ENCODE measurements around the gene NKIRAS1. TPM values are rescaled to one million over a fixed set of nuclear protein-coding genes. Genes with fewer than 3 reads are reported as not detected.

NKIRAS1 gene
- total RNA-seq, 1 experiment from 2014 or later = 12.0 TPM

DNA sequence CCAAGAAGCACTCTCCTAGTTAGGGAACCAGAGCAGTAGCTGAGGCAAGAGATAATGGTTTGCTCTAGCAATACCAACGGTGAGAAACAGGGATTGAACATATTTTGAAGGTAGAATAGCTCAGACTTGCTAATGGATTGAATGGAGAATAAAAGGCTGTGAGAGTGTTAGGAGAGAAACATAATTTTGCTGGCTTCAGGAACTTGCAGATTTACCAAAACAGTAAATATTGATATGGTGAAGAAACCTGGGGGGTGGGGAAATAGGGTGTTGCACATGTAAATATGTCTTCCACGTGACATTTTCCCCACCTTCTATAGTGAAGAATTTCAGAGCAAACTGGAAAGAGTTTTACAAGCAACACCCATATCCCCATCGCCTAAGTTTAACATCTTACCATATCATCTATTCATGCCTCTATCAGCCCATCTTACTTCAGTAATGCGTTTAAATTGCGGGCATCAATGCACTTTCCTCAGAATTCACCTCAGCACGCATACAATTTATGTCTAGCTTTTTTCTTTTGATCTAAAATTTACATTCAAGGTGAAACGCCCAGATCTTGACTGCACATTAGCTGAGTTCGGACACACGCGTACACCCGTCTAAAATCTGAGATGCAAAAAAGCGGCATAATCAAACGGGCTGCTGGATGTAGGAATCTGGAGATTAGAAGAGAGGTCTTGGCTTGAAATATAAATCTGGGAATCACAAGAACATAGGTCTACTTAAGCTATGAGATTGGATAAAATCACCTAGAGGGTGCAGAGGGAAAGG lies 27.4 kb upstream of the NKIRAS1 start:
- Histone ChIP-seq H3K27me3 (ENCODE audit: insufficient read depth, low read length) (no peaks in the 10 kb centered on the region), H3K9me3 (ENCODE audit: control insufficient read depth in 1 of 2, insufficient read depth in 1 of 2, low read depth in 1 of 2, low read length in 2 of 2) (no peaks in the 10 kb centered on the region), H3K9ac (ENCODE audit: low read length) (peak overlapping the region; percentile 92), H3K36me3 (ENCODE audit: control insufficient read depth in 1 of 2, insufficient read depth in 2 of 2, low read length in 2 of 2) (no peaks in the 10 kb centered on the region), H3K79me2 (ENCODE audit: insufficient read depth, low read length) (peaks cover 31% of the 10 kb centered on the region), H3K4me3 (replicated peaks in 1 of 2; ENCODE audit: low read depth in 1 of 2, low read length in 2 of 2) (peak overlapping the region; percentile 55 to 57), H3K27ac (ENCODE audit: low read depth, low read length) (no peak overlapping the region), H2AFZ (ENCODE audit: low read depth, low read length, poor library complexity, severe bottlenecking) (no peak overlapping the region), H4K20me1 (ENCODE audit: insufficient read depth) (no peaks in the 10 kb centered on the region), H3K4me1 (ENCODE audit: control insufficient read depth in 1 of 2, insufficient read depth in 2 of 2, low read length in 2 of 2) (peaks cover 34 to 41% of the 10 kb centered on the region in 2 experiments), H3K4me2 (ENCODE audit: low read length) (peak overlapping the region; percentile 75), H3K9me2 (ENCODE audit: insufficient read depth) (no peaks in the 10 kb centered on the region)
- BruUV-seq (replicated peaks) = TSS peak; percentile 80
- DNase-seq (ENCODE audit: low read depth, low spot score) (no peak), ATAC-seq (no peak)
- TF ChIP-seq, protein P1, sequence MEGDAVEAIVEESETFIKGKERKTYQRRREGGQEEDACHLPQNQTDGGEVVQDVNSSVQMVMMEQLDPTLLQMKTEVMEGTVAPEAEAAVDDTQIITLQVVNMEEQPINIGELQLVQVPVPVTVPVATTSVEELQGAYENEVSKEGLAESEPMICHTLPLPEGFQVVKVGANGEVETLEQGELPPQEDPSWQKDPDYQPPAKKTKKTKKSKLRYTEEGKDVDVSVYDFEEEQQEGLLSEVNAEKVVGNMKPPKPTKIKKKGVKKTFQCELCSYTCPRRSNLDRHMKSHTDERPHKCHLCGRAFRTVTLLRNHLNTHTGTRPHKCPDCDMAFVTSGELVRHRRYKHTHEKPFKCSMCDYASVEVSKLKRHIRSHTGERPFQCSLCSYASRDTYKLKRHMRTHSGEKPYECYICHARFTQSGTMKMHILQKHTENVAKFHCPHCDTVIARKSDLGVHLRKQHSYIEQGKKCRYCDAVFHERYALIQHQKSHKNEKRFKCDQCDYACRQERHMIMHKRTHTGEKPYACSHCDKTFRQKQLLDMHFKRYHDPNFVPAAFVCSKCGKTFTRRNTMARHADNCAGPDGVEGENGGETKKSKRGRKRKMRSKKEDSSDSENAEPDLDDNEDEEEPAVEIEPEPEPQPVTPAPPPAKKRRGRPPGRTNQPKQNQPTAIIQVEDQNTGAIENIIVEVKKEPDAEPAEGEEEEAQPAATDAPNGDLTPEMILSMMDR (IDR thresholded peaks at IDR 0.05 in 2 of 3, conservative IDR thresholded peaks at IDR 0.05 in 1 of 3; ENCODE audit: borderline replicate concordance in 1 of 3, insufficient read depth in 1 of 3, low read depth in 2 of 3, low read length in 2 of 3) = no peak
- no peak for TF ChIP-seq CBX3 (IDR thresholded peaks at IDR 0.05; ENCODE audit: low read depth)
- TF ChIP-seq SIN3A (IDR thresholded peaks at IDR 0.05; ENCODE audit: low read depth) = no peak
- TF ChIP-seq SRF (IDR thresholded peaks at IDR 0.05; ENCODE audit: low read depth) = no peak
- TF ChIP-seq EGR1 (IDR thresholded peaks at IDR 0.05; ENCODE audit: low read depth) = no peak
- TF ChIP-seq RAD21 (IDR thresholded peaks at IDR 0.05; ENCODE audit: low read depth) = no peak
- no peak for TF ChIP-seq FOSL1 (IDR thresholded peaks at IDR 0.05; ENCODE audit: low read depth)
- TF ChIP-seq, protein P2, sequence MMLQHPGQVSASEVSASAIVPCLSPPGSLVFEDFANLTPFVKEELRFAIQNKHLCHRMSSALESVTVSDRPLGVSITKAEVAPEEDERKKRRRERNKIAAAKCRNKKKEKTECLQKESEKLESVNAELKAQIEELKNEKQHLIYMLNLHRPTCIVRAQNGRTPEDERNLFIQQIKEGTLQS (IDR thresholded peaks at IDR 0.05) = no peak
- no peak for TF ChIP-seq YY1 (IDR thresholded peaks at IDR 0.05; ENCODE audit: extremely low read depth, insufficient replicate concordance, low read depth, low read length)
- no peak for TF ChIP-seq SP1 (IDR thresholded peaks at IDR 0.05; ENCODE audit: low read depth)
- TF ChIP-seq POLR2A (IDR thresholded peaks at IDR 0.05; ENCODE audit: borderline replicate concordance, extremely low read depth, insufficient read depth, insufficient read length) = no peak
- CTCF ChIA-PET = no interaction called here
- POLR2A ChIA-PET = no interaction called here
- intact Hi-C loops (cut with micrococcal nuclease) = loop anchor here (2.0 kb wide), 1 partner anchor 15 kb away; no protein-coding TSS in a partner anchor
- RAD21 ChIA-PET (ENCODE audit: low non-redundant PET in 1 of 2, low total read pairs in 2 of 2, uncharacterized antibody in 2 of 2, unreplicated experiment in 2 of 2) = no interaction called here

All from HCT116 (cell line).